Measurements from ENCODE around the gene ANKRD13C. TPM values are rescaled to one million over a fixed set of nuclear protein-coding genes. Genes with fewer than 3 reads are reported as not detected.
"Not testable (repeated sequence)": the region's sequence is repeated elsewhere in the genome, so short reads cannot be mapped to it uniquely, and the experiment has no call there.

The ANKRD13C gene, protein sequence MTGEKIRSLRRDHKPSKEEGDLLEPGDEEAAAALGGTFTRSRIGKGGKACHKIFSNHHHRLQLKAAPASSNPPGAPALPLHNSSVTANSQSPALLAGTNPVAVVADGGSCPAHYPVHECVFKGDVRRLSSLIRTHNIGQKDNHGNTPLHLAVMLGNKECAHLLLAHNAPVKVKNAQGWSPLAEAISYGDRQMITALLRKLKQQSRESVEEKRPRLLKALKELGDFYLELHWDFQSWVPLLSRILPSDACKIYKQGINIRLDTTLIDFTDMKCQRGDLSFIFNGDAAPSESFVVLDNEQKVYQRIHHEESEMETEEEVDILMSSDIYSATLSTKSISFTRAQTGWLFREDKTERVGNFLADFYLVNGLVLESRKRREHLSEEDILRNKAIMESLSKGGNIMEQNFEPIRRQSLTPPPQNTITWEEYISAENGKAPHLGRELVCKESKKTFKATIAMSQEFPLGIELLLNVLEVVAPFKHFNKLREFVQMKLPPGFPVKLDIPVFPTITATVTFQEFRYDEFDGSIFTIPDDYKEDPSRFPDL
- total RNA-seq (2014; rRNA removed; shearing (Covaris generic)) = 24.2 and 28.0 TPM in 2 replicates

DNA sequence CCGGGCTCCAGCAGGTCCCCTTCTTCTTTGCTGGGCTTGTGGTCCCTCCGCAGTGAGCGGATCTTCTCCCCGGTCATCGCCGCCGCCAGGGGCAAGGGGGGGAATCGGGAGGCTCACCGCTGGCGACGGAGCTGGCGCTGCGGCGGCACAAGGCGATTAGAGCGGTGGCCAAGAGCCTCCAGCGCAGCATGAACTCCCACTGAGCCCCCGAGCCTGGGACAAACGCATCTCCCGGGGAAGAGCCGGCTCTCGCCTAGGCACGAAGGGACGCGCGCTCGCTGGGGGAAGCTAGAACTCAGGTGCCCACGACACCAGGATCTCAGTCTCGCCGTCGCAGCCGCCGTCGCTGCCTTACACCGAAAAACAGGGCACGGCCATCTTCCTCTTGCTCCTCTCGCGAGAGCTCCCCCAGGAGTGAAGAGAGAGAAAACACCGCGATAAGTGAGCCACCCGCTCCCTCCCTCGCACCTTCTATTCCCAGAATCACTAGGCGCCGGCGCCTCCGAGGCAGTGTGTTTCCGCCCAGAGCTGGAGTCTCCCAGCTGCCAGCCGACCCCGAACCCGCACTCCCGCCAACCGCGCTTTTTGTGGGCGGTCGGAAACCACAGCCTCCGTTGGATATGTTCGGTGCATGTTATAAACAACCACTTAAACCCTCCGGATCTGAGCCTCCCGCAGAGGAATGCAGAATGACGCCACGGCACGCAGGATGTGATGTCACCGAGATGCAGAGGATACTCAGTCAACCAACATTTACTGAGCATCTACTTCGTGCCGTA is at the start of gene ANKRD13C:
TSS of gene ANKRD13C (minus strand) at position 391 of the 779 bp plus-strand sequence. CDS start at position 77, 314 bp downstream.
- peak; percentile 95 for DNase-seq (ENCODE audit: low spot score)

DNA sequence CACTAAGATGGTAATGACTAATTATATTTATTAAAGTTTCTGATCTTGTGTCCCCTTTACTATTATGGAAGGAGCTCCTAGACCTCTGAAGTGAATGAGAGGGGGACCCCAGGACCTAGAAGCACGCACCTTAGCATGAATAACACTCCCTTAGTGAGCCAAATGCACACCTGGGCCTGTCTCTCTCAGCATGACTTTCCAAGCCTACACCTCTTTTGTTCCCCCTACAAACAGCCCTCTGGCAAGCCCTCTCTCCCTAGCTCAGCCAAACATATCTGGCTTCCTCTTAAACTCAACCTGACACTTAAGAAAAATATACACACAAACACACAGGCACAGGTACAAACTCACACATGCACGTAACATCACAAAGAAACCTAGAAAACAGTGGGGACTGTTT is 49.2 kb upstream of the ANKRD13C start:
- no peak for DNase-seq (ENCODE audit: low spot score)

DNA sequence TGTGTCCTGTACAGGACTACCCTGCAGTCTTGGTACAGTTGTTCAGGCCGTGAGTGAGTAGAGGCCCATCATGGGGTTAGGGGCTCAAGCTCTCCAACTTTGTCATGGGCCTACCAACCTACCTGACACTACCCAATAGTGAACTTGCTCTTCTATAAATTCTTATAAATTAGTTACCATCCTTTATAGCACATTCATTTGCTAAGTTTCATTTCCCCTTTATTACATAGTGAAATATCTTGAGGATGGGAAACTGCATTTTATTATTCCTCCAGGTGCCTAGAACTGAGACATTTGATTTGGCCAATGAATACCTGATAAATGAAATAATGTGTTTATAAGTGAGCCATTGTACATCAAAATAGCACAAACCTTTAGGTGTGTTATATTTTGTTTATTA is 47.5 kb upstream of the ANKRD13C start:
- DNase-seq (ENCODE audit: low spot score) = no peak

DNA sequence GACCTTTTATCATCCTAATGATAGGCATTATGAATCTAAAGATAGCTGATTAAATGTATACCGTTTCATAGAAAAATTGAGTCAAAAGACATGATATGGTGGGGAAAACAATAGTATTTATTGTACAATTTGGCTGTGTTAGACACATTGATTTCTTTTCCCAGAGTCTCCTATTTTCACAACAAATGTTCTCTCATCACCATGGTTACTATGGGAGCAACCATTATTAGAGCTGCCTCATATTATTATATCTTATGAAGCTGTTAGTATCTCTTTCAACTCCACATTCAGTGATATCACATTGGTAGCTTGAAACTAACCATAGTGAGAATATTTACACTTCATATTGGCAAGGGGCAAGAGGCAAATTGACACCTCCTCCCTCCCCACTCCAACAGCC is 45.8 kb upstream of the ANKRD13C start:
- DNase-seq (ENCODE audit: low spot score) = no peak

DNA sequence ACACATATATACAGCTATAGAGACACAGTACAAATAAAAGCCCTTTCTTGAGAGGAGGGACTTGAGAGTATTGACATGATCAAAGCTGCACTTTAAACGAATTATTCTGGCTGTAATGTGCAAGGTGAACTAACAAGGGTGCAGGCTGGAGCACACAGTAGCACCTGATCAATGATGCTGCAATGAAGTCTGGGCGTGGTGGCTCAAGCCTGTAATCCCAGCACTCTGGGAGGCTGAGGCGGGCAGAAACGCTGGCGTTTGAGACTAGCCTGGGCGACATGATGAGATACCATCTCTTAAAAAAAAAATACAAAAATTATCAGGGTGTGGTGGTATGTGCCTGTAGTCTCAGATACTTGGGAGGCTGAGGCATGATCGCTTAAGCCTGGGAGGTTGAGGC is 42.5 kb upstream of the ANKRD13C start:
- DNase-seq (ENCODE audit: low spot score) = no peak

DNA sequence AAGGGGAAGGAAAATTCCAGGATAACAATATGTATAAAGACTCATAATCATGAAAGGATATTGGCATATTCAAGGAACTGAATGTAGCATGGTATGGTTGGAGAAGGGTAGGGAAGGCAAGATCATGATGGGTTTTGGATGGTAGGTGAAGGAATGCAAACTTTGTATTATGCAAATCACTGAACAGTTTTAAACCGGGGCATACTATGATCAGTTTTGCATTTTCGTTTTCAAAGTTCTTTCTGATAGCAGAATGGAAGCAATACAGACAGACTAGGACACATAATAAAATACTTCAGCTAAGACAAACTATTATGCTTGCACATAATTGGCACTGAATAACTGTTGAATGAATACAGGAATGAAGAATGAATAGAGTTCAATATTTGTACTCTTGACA is 42.1 kb upstream of the ANKRD13C start:
- no peak for DNase-seq (ENCODE audit: low spot score)

DNA sequence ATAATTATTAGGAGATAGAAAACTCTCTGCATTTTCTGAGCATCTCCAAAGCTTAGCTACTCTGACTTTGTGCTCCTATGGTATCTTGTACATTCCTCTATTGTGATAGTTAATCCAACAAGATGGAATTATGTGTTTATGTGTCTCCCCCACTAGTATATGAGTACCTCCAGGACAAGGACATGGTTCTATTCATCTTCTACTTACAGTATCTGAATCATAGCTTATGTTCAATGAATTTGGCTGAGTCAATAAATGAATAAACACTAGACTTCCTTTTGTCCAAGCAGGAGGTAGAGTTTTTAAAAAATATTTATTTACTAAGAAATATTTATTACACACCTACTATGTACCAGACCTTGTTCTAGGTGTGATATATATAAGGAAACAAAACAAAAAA is 38.1 kb upstream of the ANKRD13C start:
- DNase-seq (ENCODE audit: low spot score) = no peak

DNA sequence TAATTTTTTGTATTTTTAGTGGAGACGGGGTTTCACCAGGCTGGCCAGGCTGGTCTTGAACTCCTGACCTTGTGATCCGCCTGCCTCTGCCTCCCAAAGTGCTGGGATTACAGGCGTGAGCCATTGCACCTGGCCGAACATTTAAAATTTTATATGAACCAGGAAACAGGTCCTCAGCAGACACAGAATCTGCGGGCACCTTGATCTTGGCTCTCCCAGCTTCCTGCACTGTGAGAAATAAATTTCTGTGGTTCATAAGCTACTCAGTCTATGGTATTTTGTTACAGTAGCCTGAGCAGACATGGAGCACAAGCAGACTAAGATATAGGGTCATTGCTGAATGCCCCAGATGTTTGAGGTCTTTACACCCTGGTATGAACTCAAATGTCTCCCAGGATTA is 33.0 kb upstream of the ANKRD13C start:
- no peak for DNase-seq (ENCODE audit: low spot score)

DNA sequence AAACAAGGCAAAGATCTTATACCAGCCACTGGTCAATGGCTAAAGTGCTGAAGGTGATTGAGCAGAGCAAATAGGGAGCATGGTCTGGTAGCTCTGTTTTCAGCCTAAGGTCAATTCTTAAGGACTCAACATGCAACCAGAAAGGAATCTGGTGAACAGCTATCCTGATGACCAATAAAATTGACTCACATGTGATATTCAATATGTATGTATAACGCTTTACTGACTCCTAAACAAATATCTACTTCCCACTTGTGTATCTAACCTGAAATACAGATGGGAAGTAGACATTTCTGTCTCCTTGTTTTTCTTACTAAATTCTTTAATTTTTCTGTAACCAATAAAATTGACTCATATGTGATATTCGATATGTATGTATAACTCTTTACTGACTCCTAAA is 31.6 kb upstream of the ANKRD13C start:
- no peak for DNase-seq (ENCODE audit: low spot score)

DNA sequence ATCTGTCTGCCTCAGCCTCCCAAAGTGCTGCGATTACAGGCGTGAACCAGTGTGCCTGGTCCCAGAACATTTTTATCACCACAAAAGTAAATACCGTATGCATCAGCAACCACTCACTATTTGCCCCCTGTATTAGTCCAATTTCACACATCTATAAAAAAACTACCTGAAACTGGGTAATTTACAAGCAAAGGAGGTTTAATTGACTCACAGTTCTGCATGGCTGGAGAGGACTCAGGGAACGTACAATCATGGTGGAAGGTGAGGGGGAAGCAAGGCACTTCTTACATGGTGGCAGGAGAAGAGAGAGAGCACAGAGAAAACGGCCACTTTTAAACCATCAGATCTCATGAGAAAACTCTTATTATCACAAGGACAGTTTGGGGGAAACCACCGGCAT is 31.0 kb upstream of the ANKRD13C start:
- no peak for DNase-seq (ENCODE audit: low spot score)

DNA sequence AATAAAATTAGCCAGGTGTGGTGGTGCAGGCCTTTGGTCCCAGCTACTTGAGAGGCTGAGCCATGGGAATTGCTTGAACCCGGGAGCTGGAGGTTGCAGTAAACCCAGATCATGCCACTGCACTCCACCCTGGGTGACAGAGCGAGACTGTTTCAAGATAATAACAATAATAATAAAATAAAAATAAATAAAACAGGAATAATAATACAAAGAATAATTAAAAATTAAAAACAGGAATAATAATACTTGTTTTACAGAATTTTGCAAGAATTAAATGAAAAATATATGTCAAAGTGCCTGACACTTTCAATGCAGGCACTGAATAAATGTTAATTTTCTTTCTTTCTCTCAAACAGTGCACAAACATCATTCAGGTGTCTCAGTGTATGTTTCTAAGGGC is 30.0 kb upstream of the ANKRD13C start:
- no peak for DNase-seq (ENCODE audit: low spot score)

DNA sequence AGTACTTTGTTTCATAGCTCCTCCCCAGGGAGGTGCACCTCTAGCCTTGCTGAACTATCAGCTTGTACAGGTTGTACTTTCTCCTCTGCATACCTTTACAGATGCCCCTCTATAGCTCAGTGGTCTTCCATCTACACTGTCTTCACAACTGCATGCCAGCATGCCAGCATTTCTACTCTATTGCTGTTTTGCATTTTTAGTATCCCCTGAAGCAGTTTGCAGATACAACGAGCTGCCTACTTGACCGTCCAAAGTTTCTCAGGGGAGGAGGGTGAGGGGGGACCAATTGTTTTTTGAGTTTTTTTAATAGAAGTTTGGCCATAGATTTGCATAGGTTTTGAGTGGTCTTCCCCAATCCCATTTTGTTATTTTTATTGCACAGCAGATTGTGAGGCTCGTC is 29.0 kb upstream of the ANKRD13C start:
- DNase-seq (ENCODE audit: low spot score) = no peak

DNA sequence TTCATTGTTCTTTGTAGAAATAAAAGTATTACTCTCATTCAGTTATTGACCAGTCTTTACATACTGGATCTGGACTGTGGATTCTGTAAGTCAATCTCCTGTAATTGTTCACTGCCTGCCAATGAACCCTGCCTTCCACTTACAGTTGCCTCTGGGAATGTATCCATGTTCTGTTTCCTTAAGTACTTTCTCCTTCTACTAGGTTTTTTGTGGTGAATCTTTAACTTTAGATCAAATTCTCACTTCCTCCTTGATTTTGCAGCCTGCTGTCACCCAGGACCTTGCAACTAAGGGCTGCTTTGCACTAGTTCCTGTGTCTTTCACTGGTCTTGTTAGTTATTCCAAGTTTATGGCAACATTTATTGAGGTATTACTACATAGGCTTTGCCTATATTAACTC is 28.2 kb upstream of the ANKRD13C start:
- DNase-seq (ENCODE audit: low spot score) = no peak

DNA sequence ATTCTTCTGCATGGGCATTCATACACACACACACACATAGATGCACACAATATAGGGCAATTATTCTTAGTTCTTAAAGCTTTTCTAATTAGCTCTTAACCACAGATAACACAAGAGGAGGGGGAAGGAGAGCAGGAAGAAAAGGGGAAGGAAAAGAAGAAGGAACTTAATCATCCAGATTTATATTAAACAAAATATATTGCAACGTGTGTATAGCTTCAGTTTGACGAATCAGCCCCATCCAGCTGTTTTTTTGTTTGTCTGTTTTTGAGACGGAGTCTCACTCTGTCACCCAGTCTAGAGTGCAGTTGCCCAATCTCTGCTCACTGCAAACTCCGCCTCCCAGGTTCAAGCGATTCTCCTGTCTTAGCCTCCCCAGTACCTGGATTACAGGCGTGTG is 21.7 kb upstream of the ANKRD13C start:
- DNase-seq (ENCODE audit: low spot score) = no peak

DNA sequence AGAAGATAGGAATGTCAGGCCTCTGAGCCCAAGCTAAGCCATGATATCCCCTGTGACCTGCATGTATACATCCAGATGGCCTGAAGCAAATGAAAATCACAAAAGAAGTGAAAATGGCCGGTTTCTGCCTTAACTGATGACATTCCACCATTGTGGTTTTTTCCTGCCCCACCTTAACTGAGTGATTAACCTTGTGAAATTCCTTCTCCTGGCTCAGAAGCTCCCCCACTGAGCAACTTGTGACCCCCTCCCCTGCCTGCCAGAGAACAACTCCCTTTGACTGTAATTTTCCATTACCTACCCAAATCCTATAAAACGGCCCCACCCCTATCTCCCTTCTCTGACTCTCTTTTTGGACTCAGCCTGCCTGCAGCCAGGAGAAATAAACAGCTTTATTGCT is 19.1 kb upstream of the ANKRD13C start:
- not testable (repeated sequence) for DNase-seq (ENCODE audit: low spot score)

DNA sequence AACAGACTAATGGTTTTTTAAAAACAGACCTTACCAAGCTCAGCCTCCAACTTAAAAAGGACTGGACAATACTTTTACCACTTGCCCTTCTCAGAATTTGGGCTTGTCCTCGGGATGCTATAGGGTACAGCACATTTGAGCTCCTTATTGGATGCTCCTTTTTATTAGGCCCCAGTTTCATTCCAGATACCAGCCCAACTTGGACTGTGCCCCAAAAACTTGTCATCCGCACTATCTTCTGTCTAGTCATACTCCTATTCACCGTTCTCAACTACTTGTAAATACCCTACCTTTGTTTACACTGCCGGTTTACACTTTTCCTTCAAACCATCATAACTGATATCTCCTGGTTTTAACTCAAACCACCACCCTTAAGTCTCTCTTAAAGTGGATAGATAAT is 17.9 kb upstream of the ANKRD13C start:
- no peak for DNase-seq (ENCODE audit: low spot score)

DNA sequence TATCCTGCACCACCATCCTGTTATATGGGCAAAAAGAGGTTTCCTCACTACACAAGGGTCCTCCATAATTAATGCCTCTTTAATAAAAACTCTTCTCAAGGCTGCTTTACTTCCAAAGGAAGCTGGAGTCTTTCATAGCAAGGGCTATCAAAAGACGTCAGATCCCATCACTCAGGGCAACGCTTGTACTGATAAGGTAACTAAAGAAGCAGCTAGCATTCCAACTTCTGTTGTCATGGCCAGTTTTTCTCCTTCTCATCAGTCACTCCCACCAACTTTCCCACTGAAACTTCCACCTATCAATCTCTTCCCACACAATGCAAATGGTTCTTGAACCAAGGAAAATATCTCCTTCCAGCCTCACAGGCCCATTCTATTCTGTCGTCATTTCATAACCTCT is 17.1 kb upstream of the ANKRD13C start:
- not testable (repeated sequence) for DNase-seq (ENCODE audit: low spot score)

DNA sequence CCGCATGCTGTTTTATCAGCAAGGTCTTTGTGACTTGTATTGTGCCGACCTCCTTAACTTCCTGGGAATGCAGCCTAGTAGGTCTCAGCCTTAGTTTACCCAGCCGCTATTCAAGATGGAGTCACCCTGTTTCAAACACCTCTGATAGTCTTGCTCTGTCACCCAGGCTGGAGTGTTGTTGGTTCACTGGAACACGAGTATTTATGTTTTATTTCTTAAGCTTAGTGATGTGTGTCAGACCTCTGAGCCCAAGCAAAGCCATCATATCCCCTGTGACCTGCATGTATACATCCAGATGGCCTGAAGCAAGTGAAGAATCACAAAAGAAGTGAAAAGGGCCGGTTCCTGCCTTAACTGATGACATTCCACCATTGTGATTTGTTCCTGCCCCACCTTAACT is 12.9 kb upstream of the ANKRD13C start:
- not testable (repeated sequence) for DNase-seq (ENCODE audit: low spot score)

DNA sequence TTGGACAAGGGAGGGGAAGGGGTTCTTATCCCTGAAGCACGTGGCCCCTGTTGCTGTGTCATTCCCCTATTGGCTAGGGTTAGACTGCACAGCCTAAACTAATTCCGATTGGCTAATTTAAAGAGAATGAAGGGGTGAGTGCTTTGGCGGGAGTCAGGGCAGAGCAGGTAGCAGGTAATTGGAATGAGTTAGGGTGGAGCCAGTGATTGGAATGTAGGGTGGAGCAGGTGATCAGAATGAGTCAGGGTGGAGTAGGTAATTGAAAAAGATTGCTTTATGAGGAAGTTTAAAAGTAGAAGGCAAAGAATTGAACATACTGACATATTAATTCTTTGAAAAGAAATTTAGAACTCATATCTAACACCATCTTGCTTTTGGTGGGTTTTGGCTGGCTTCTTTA is 12.5 kb upstream of the ANKRD13C start:
- peak; percentile 64 for DNase-seq (ENCODE audit: low spot score)

DNA sequence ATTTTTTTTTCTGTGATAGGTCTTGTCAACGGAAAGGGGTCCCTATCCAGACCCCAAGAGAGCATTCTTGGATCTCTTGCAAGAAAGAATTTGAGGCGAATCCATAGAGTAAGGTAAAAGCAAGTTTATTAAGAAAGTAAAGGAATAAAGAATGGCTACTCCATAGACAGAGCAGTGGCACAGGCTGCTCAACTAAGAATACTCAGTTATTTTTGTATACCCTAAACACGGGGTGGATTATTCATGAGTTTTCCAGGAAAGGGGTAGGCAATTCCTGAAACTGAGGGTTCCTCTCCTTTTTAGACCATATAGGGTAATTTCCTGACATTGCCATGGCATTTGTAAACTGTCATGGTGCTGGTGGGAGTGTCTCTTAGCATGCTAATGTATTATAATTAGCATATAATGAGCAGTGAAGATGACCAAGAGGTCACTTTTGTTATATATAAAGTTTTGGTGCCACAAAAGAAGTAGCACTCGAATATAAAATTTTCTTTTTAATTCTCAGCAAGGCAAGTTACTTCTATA is 12.0 kb upstream of the ANKRD13C start:
- DNase-seq (ENCODE audit: low spot score) = not testable (repeated sequence)

DNA sequence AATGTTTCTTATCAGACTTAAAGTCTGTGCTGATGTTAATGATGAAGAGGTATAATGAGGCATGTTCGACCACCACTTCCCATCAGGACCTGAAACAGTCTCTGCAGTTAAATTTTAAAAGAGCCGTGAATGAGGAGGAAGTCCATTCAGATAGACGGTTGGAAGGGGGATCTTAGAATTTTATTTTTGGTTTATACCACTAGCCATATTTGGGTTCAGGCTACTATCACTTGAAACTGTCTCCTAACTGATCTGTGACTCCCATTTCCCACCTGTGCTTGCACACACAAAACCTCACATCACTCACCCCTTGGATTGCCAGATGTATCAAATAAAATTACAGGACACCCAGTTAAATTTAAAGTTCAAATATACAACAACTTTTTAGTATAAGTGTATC is 9.9 kb upstream of the ANKRD13C start:
- no peak for DNase-seq (ENCODE audit: low spot score)

DNA sequence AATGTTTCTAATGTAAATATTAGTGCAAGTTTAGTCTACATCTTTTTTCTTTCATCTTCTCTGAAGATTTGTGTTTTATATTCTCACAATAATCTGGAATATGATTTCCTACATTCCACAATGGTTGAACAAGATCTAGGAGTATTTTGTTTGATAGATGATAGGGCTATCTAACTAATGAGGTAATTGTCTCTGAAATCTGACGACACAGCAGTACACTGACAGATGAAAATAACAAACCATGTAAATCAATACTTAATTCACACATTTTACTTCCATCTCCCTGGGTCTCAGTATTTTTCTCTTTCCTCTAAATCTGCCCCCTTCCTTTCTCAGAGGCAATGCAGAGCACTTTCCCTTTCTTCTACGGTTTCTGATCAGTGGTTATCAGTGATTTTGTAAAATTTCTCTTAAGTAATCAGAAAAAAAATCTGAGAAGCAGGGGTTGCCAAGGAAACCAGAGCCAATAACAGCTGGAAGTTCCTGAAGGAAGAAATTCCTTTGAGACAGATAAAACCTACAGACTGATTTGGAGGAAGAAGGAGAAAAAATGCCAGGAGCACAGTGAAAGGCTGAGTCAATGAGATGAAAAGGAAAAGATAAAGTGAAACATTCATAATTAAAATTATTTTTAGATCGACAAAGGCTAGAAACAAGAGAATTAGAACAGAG is 7.3 kb upstream of the ANKRD13C start:
- DNase-seq (ENCODE audit: low spot score) = no peak

All from HT-29 (cell line).